ENCODE data around the gene PPP4R1.

Gene PPP4R1

DNA sequence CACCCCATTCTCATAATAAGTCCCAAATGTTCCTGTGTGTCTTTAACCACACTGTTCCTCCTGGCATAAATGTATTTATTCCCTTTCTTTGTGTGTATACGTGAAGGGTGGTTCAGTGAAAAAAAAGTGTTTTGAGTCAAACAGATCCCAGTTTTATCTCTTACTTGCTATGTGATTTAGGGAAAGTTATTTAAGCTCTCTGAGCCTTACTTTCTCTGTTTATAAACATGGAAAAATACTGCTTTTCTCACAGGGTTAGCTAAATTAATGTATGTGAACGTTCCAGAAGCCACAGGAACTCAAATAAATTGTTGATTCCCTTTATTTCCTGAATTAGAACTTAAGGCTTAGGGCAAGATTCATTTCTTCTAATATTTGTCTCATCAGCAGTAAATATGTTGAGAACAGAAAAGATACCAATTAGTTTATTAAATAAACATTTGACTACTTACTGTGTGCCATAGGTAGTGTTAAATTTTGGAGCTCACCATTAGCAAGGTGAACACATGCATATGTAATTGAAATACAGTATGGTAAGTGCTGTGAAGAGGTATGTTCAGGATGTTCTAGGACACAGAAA is 105.8 kb downstream of the PPP4R1 start:
- no peak for DNase-seq (ENCODE audit: low read depth)

DNA sequence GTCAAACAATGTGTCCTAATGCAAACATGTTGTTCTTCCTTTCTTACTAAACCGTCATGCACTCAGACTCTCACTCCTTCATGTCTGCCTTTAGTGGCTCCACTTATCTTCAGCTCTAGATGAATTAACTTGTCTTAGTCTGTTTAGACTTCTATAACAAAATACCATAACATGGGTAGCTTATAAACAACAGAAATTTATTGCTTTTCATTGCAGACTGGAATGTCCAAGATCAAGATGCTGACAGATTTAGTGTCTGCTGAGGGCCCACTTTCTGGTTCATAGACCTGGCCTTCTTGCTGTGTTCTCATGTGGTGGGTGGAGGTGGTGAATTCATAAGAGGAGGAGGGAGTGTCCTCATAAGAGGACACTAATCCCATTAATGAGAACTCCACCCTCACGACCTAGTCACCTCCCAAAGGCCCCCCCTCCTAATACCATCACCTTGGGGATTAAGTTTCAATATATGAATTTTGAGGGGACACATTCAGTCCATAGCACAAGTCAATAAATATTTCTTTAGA is 106.7 kb downstream of the PPP4R1 start:
- no peak for DNase-seq (ENCODE audit: low read depth)

DNA sequence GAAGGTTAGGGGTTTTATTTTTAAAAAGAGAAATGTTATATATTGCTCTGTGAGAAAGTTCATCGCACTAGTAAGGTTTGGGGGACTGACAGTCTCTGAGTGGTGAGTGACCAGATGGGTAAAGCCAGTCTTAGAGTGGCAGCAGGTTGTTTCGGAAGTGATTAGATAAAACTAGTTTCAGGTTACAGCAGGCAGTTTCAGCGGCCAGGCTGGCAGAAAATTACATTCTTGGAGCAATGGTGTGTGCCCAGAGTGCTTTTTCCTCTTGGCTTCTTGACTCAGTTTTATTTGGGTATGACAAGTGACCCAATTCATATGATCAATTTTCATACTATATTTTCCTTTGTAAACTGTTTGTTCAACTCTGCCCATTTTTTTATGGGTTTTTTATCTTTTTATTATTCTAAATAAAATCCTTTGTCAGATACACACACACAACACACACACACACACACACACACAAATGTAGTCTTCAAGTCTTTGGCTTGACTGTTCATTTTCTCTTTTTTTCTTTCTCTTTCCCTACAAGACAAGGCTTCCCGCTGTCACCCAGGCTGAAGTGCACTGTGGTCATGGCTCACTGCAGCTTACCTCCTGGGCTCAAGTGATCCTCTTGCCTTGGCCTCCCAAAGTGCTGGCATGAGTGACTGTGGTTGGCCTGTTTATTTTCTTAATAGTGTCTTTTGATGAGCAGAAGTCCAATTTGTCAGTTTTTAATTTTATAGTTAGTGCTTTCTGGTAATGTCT is 108.1 kb downstream of the PPP4R1 start:
- no peak for DNase-seq (ENCODE audit: low read depth)

Measured in T follicular helper cell (primary cell).